ENCODE results near the gene AKAP13.

DNA sequence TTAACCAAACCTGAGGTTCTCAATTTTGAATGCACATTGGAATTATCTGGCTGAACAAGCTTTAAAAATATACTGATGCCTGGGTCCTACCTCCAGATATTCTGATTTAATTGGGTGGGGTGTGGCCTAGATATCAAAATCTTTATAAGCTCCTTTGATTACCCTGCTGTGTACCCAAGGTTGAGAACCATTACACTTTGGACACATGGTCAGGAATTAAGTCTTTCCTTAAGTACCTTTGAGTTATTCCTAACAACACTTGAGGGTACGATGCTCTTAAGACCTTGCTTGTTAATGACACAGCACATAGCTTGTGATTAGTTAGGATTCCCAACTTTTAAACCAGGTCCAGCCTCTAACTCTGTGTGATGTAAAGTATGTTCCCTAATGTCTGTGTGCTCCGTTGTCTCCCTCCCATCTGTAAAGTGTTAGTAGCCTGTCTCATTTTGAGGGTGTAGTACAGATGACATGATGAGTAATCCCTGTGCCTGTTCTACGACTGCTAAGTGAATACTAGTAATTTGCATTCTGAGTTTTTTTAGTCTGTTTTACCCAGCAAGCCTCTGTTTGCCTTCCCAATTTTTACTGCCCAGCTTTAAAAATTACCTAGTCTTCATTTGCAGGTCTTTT lies 259.5 kb downstream of the AKAP13 start:
- TF ChIP-seq, protein P1, sequence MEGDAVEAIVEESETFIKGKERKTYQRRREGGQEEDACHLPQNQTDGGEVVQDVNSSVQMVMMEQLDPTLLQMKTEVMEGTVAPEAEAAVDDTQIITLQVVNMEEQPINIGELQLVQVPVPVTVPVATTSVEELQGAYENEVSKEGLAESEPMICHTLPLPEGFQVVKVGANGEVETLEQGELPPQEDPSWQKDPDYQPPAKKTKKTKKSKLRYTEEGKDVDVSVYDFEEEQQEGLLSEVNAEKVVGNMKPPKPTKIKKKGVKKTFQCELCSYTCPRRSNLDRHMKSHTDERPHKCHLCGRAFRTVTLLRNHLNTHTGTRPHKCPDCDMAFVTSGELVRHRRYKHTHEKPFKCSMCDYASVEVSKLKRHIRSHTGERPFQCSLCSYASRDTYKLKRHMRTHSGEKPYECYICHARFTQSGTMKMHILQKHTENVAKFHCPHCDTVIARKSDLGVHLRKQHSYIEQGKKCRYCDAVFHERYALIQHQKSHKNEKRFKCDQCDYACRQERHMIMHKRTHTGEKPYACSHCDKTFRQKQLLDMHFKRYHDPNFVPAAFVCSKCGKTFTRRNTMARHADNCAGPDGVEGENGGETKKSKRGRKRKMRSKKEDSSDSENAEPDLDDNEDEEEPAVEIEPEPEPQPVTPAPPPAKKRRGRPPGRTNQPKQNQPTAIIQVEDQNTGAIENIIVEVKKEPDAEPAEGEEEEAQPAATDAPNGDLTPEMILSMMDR (IDR thresholded peaks at IDR 0.05), result no peak
- TF ChIP-seq NR3C1 (IDR thresholded peaks at IDR 0.05) (no peak), RNF2 (IDR thresholded peaks at IDR 0.05; ENCODE audit: borderline replicate concordance, low read depth) (no peak), POLR2A (IDR thresholded peaks at IDR 0.05; ENCODE audit: low read length) (no peak), JUNB (IDR thresholded peaks at IDR 0.05) (no peak), CEBPB (IDR thresholded peaks at IDR 0.05) (no peak), RCOR1 (IDR thresholded peaks at IDR 0.05; ENCODE audit: low read depth, low read length) (no peak), CHD2 (IDR thresholded peaks at IDR 0.05; ENCODE audit: low read length, partially characterized antibody) (no peak), ZFP36 (IDR thresholded peaks at IDR 0.05; ENCODE audit: borderline replicate concordance, partially characterized antibody) (no peak)
- TF ChIP-seq, protein P2, sequence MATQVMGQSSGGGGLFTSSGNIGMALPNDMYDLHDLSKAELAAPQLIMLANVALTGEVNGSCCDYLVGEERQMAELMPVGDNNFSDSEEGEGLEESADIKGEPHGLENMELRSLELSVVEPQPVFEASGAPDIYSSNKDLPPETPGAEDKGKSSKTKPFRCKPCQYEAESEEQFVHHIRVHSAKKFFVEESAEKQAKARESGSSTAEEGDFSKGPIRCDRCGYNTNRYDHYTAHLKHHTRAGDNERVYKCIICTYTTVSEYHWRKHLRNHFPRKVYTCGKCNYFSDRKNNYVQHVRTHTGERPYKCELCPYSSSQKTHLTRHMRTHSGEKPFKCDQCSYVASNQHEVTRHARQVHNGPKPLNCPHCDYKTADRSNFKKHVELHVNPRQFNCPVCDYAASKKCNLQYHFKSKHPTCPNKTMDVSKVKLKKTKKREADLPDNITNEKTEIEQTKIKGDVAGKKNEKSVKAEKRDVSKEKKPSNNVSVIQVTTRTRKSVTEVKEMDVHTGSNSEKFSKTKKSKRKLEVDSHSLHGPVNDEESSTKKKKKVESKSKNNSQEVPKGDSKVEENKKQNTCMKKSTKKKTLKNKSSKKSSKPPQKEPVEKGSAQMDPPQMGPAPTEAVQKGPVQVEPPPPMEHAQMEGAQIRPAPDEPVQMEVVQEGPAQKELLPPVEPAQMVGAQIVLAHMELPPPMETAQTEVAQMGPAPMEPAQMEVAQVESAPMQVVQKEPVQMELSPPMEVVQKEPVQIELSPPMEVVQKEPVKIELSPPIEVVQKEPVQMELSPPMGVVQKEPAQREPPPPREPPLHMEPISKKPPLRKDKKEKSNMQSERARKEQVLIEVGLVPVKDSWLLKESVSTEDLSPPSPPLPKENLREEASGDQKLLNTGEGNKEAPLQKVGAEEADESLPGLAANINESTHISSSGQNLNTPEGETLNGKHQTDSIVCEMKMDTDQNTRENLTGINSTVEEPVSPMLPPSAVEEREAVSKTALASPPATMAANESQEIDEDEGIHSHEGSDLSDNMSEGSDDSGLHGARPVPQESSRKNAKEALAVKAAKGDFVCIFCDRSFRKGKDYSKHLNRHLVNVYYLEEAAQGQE (IDR thresholded peaks at IDR 0.05), result no peak
- TF ChIP-seq, protein P3, sequence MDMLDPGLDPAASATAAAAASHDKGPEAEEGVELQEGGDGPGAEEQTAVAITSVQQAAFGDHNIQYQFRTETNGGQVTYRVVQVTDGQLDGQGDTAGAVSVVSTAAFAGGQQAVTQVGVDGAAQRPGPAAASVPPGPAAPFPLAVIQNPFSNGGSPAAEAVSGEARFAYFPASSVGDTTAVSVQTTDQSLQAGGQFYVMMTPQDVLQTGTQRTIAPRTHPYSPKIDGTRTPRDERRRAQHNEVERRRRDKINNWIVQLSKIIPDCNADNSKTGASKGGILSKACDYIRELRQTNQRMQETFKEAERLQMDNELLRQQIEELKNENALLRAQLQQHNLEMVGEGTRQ (IDR thresholded peaks at IDR 0.05), result no peak
- TF ChIP-seq, protein P4, sequence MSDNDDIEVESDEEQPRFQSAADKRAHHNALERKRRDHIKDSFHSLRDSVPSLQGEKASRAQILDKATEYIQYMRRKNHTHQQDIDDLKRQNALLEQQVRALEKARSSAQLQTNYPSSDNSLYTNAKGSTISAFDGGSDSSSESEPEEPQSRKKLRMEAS (IDR thresholded peaks at IDR 0.05), result no peak
